ENCODE data around the gene ANO3. TPM values are rescaled to one million over a fixed set of nuclear protein-coding genes. Genes with fewer than 3 reads are reported as not detected.

The ANO3 gene
- total and polyA plus RNA-seq, 2 of the 4 experiments (the other 2 are of a cell fraction): 0.02 to 0.18 TPM

DNA sequence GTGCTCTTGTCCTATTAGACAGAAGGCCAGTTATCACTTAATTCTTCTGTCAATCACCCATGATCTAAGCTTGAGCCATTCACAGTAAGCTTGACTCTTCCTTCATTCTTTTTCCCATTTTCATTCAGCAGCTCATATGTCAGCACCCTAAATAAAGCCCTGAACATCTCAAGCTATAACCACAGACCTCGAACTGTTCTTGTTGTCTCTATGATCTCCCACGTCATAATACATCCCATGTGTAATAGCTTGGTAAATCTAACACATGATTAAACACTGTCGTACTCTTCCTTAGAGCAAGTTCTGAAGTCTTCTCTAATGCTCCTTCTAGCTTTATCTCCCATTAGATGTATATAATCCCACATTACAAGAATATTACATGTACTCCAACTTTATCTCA, 225.7 kb downstream of the ANO3 start:
- ChIA-PET POLR2A (ENCODE audit: unreplicated experiment) (no interaction called here), CTCF (interaction anchor here (0.8 to 1.3 kb wide), 2 partner anchors 9 to 11 kb away, joined by 3 to 4 read pairs; no protein-coding TSS in a partner anchor)
- Histone ChIP-seq H3K4ac (ENCODE audit: low read depth, low read length) (no peak overlapping the region), H3K27ac (ENCODE audit: insufficient read depth, low read length) (no peak overlapping the region), H3K56ac (ENCODE audit: extremely low read depth, insufficient read depth, low read length) (no peak overlapping the region), H4K20me1 (ENCODE audit: insufficient read depth, low read length) (no peaks in the 10 kb centered on the region), H2BK120ac (ENCODE audit: low read depth, low read length) (no peak overlapping the region), H3K18ac (ENCODE audit: low read depth, low read length) (no peak overlapping the region), H3K14ac (replicated peaks; ENCODE audit: low read depth, low read length) (no peak overlapping the region), H2AFZ (replicated peaks; ENCODE audit: low read length, poor library complexity) (no peak overlapping the region), H4K5ac (ENCODE audit: low read depth, low read length) (no peak overlapping the region), H2AK5ac (ENCODE audit: low read depth, low read length) (no peak overlapping the region), H3K9me1 (ENCODE audit: insufficient read depth, low read length) (no peaks in the 10 kb centered on the region), H2BK15ac (ENCODE audit: low read depth, low read length) (no peak overlapping the region), H2BK20ac (ENCODE audit: low read depth, low read length) (no peak overlapping the region), H3K23ac (ENCODE audit: low read depth, low read length) (no peak overlapping the region), H3K4me2 (ENCODE audit: low read depth, low read length) (no peak overlapping the region), H3K9me3 (ENCODE audit: control insufficient read depth, insufficient read depth, low read length) (no peaks in the 10 kb centered on the region), H3K9ac (ENCODE audit: low read depth, low read length) (no peak overlapping the region), H3K4me3 (ENCODE audit: insufficient read depth, low read depth, low read length) (no peak overlapping the region), H3K27me3 (ENCODE audit: control insufficient read depth, insufficient read depth, low read length) (no peaks in the 10 kb centered on the region), H2AK9ac (replicated peaks; ENCODE audit: low read depth, low read length, poor library complexity) (no peak overlapping the region), H4K8ac (ENCODE audit: low read depth in 2 of 2, low read length in 2 of 2) (no peak overlapping the region), H3K4me1 (ENCODE audit: control insufficient read depth, insufficient read depth, low read length) (no peaks in the 10 kb centered on the region), H4K91ac (ENCODE audit: insufficient read depth, low read depth, low read length) (no peak overlapping the region), H3K79me1 (ENCODE audit: low read depth in 1 of 2, low read length in 2 of 2) (no peaks in the 10 kb centered on the region), H3K36me3 (ENCODE audit: control insufficient read depth, insufficient read depth, low read length) (no peaks in the 10 kb centered on the region), H2BK5ac (ENCODE audit: low read depth, low read length, poor library complexity, severe bottlenecking) (no peak overlapping the region)
- 29% methylated on average over 2 of the region's 3 CpGs; no CpG with 5 or more reads in 1 of the 2 experiments for WGBS, 2 experiments (ENCODE audit: extremely low coverage in 2 of 2, insufficient read length in 1 of 2)
- in situ Hi-C loops (cut with MboI; ENCODE audit: low sequenced_read_pairs) (no loop called here), intact Hi-C loops (cut with micrococcal nuclease) (no loop called here), dilution Hi-C loops (cut with HindIII; ENCODE audit: low sequenced_read_pairs, unreplicated experiment) (no loop called here)
- TF ChIP-seq CHD1 (IDR thresholded peaks at IDR 0.05; ENCODE audit: low read depth, low read length) (no peak), CEBPB (IDR thresholded peaks at IDR 0.05; ENCODE audit: low read depth, low read length) (no peak), POLR2A (IDR thresholded peaks at IDR 0.05; ENCODE audit: low read depth, low read length) (no peak), MXI1 (IDR thresholded peaks at IDR 0.05; ENCODE audit: borderline replicate concordance, low read depth, low read length) (no peak), CTCF (conservative IDR thresholded peaks at IDR 0.05; ENCODE audit: low read depth, low read length) (no peak), MAZ (IDR thresholded peaks at IDR 0.05; ENCODE audit: borderline replicate concordance, low read depth, low read length) (no peak), NFE2L2 (IDR thresholded peaks at IDR 0.05; ENCODE audit: low read depth, low read length) (no peak), ELK1 (IDR thresholded peaks at IDR 0.05; ENCODE audit: borderline replicate concordance, low read depth, low read length) (no peak)
- TF ChIP-seq, protein P1, sequence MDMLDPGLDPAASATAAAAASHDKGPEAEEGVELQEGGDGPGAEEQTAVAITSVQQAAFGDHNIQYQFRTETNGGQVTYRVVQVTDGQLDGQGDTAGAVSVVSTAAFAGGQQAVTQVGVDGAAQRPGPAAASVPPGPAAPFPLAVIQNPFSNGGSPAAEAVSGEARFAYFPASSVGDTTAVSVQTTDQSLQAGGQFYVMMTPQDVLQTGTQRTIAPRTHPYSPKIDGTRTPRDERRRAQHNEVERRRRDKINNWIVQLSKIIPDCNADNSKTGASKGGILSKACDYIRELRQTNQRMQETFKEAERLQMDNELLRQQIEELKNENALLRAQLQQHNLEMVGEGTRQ (IDR thresholded peaks at IDR 0.05; ENCODE audit: low read depth, low read length): no peak
- no peak for ATAC-seq (ENCODE audit: low read depth)
- DNase-seq: no peak
- BruUV-seq (replicated peaks): no TSS peak
